ENCODE measurements around the gene C12orf76.

Gene C12orf76

GRCh38 chr12:109993091-109993490 lies 55.2 kb downstream of the C12orf76 start:
- TF ChIP-seq EZH2phosphoT487 (IDR thresholded peaks at IDR 0.05; ENCODE audit: low read depth) (no peak), CTCF (IDR thresholded peaks at IDR 0.05; ENCODE audit: low read depth, low read length) (no peak)
- H3K79me2 ChIP-seq (ENCODE audit: low read length), result peaks cover 82% of the 10 kb centered on the region
- no peak overlapping the region for H3K9ac ChIP-seq (ENCODE audit: low read length)
- no peaks in the 10 kb centered on the region for H3K9me3 ChIP-seq (ENCODE audit: insufficient read depth, low read length)
- no peak overlapping the region for H3K27ac ChIP-seq (ENCODE audit: low read length)
- H4K20me1 ChIP-seq (ENCODE audit: insufficient read depth, low read length), result peaks cover 35% of the 10 kb centered on the region
- H3K4me1 ChIP-seq (ENCODE audit: low read length), result peaks cover 31% of the 10 kb centered on the region
- no peak overlapping the region for H3K4me2 ChIP-seq (ENCODE audit: low read length)
- no peak overlapping the region for H3K4me3 ChIP-seq (ENCODE audit: low read length)
- H2AFZ ChIP-seq (ENCODE audit: low read depth, low read length), result no peak overlapping the region
- peaks cover 42% of the 10 kb centered on the region for H3K36me3 ChIP-seq (replicated peaks; ENCODE audit: low read depth, low read length)
- H3K27me3 ChIP-seq (ENCODE audit: low read depth, low read length), result no peaks in the 10 kb centered on the region

GRCh38 chr12:109991586-109991985 lies 56.7 kb downstream of the C12orf76 start:
- no peak overlapping the region for H2AFZ ChIP-seq (ENCODE audit: low read depth, low read length)
- peaks cover 49% of the 10 kb centered on the region for H3K36me3 ChIP-seq (replicated peaks; ENCODE audit: low read depth, low read length)
- no peak overlapping the region for H3K4me2 ChIP-seq (ENCODE audit: low read length)

More at GRCh38 chr12:109991586-109991985, 56.7 kb downstream of the C12orf76 start:
- Histone ChIP-seq H3K4me3 (ENCODE audit: low read length) (no peak overlapping the region), H3K27ac (ENCODE audit: low read length) (no peak overlapping the region), H3K9ac (ENCODE audit: low read length) (no peak overlapping the region), H3K9me3 (ENCODE audit: insufficient read depth, low read length) (no peaks in the 10 kb centered on the region), H3K4me1 (ENCODE audit: low read length) (peaks cover 17% of the 10 kb centered on the region), H4K20me1 (ENCODE audit: insufficient read depth, low read length) (peaks cover 35% of the 10 kb centered on the region), H3K27me3 (ENCODE audit: low read depth, low read length) (no peaks in the 10 kb centered on the region), H3K79me2 (ENCODE audit: low read length) (peaks cover 79% of the 10 kb centered on the region)
- TF ChIP-seq CTCF (IDR thresholded peaks at IDR 0.05; ENCODE audit: low read depth, low read length), result no peak
- TF ChIP-seq EZH2phosphoT487 (IDR thresholded peaks at IDR 0.05; ENCODE audit: low read depth), result no peak
